ENCODE data around the gene CFAP161.

The CFAP161 gene

GRCh38 chr15:81133782-81134461 is at the start of gene CFAP161:
TSS of gene CFAP161 (plus strand) at chr15:81134270. CDS start at chr15:81134330, 60 bp downstream.
- in situ Hi-C loops (cut with MboI; ENCODE audit: low sequenced_read_pairs) = no loop called here

GRCh38 chr15:81084716-81085115 is 49.4 kb upstream of the CFAP161 start:
- in situ Hi-C loops (cut with MboI; ENCODE audit: low sequenced_read_pairs) = no loop called here

- in situ Hi-C loops (cut with MboI; ENCODE audit: low sequenced_read_pairs) = no loop called here
These were observed 48.9 kb upstream of the CFAP161 start for GRCh38 chr15:81085213-81085612.

GRCh38 chr15:81085898-81086297 is 48.2 kb upstream of the CFAP161 start:
- in situ Hi-C loops (cut with MboI; ENCODE audit: low sequenced_read_pairs) = no loop called here

- in situ Hi-C loops (cut with MboI; ENCODE audit: low sequenced_read_pairs) = no loop called here
These were observed 47.0 kb upstream of the CFAP161 start for GRCh38 chr15:81087066-81087465.

GRCh38 chr15:81087694-81088093 is 46.4 kb upstream of the CFAP161 start:
- in situ Hi-C loops (cut with MboI; ENCODE audit: low sequenced_read_pairs) = no loop called here

GRCh38 chr15:81088470-81089013 is 45.5 kb upstream of the CFAP161 start:
- in situ Hi-C loops (cut with MboI; ENCODE audit: low sequenced_read_pairs) = no loop called here

GRCh38 chr15:81091889-81092558 is 42.0 kb upstream of the CFAP161 start:
- in situ Hi-C loops (cut with MboI; ENCODE audit: low sequenced_read_pairs) = no loop called here

- in situ Hi-C loops (cut with MboI; ENCODE audit: low sequenced_read_pairs) = no loop called here
These were observed 41.5 kb upstream of the CFAP161 start for GRCh38 chr15:81092559-81092902.

GRCh38 chr15:81093961-81094360 is 40.1 kb upstream of the CFAP161 start:
- in situ Hi-C loops (cut with MboI; ENCODE audit: low sequenced_read_pairs) = no loop called here

GRCh38 chr15:81095690-81096365 is 38.2 kb upstream of the CFAP161 start:
- in situ Hi-C loops (cut with MboI; ENCODE audit: low sequenced_read_pairs) = no loop called here

- in situ Hi-C loops (cut with MboI; ENCODE audit: low sequenced_read_pairs) = no loop called here
These were observed 37.7 kb upstream of the CFAP161 start for GRCh38 chr15:81096398-81096797.

- in situ Hi-C loops (cut with MboI; ENCODE audit: low sequenced_read_pairs) = no loop called here
These were observed 36.8 kb upstream of the CFAP161 start for GRCh38 chr15:81097116-81097889.

- in situ Hi-C loops (cut with MboI; ENCODE audit: low sequenced_read_pairs) = no loop called here
These were observed 36.2 kb upstream of the CFAP161 start for GRCh38 chr15:81097890-81098280.

- in situ Hi-C loops (cut with MboI; ENCODE audit: low sequenced_read_pairs) = no loop called here
These were observed 35.7 kb upstream of the CFAP161 start for GRCh38 chr15:81098349-81098748.

- in situ Hi-C loops (cut with MboI; ENCODE audit: low sequenced_read_pairs) = no loop called here
These were observed 35.0 kb upstream of the CFAP161 start for GRCh38 chr15:81098861-81099651.

- in situ Hi-C loops (cut with MboI; ENCODE audit: low sequenced_read_pairs) = no loop called here
These were observed 31.9 kb upstream of the CFAP161 start for GRCh38 chr15:81101894-81102815.

GRCh38 chr15:81103857-81104256 is 30.2 kb upstream of the CFAP161 start:
- in situ Hi-C loops (cut with MboI; ENCODE audit: low sequenced_read_pairs) = no loop called here

- in situ Hi-C loops (cut with MboI; ENCODE audit: low sequenced_read_pairs) = no loop called here
These were observed 28.5 kb upstream of the CFAP161 start for GRCh38 chr15:81105545-81105944.

Measured in hTERT RPE-1 (cell line).